Measurements from ENCODE around the gene GPR25. TPM values are rescaled to one million over a fixed set of nuclear protein-coding genes. Genes with fewer than 3 reads are reported as not detected.
A peak's percentile ranks its signal among the peaks of the same experiment; 100 is the strongest.
"Not testable (repeated sequence)": the region's sequence is repeated elsewhere in the genome, so short reads cannot be mapped to it uniquely, and the experiment has no call there.

GPR25 gene
- total RNA-seq, 1 donor from 2014 or later: not detected

DNA sequence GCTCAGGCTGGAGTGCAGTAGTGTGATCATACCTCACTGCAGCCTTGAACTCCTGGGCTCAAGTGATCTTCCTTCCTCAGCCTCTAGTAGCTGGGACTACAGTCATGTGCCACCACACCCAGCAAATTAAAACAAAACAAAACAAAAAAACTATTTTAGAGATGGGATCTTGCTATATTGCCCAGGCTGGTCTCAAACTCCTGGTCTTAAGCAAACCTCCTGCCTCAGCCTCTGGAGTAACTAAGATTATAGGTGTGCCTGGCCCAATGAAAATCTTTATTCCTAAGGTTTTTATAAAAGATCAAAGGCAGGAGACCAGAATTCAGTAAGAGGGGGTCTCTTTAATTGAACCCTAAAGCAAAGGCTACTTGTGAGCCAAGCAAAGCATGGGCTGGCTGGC lies 32.0 kb downstream of the GPR25 start:
- intact Hi-C loops (cut with DNase I): no loop called here
- DNase-seq (ENCODE audit: missing footprints) (no peak), ATAC-seq (no peak)

DNA sequence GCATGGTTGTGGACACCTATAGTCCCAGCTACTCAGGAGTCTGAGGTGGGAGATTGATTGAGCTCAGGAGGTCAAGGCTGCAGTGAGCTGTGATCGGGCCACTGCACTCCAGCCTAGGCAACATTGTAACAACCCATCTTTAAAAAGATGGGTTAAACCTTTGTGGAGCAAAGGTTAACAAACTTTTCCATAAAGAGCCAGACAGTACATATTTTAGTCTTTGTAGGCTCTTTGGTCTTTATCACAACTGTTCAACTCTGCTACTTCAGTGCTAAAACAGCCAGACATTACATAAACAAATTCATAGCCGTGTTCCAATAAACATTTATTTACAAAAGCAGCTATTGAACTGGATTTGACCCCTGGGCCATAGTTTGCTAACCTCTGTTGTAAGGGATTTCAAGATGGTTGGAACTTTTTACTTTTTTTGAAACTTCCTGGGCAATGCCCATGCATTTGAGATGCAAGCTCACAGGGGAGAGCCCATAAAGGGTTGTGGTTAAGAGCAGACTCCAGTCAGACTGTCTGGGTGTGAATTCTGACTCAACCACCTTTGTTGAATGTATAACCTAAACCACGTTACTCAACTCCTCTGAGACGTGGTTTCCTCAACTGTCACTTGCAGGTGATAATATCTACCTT lies 32.8 kb downstream of the GPR25 start:
- intact Hi-C loops (cut with DNase I): no loop called here
- no peak for DNase-seq (ENCODE audit: missing footprints)
- ATAC-seq: no peak

DNA sequence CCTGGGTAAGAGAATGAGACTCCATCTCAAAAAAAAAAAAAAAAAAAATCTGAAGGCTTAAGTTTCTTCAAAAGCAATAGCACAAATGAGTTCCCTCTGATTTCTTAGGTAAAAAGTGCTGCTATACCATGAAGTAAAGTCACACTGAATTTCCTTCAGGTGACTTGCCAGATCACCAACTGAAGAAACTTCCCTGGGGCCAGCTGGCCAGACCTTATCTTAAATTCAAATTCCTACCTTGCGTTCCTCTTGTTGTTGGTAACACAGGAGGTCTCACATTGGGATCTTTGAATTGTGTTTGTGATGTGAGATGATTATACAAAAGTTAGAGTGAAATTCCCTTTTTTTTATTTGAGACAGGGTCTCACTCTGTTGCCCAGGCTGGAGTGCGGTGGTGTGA lies 33.7 kb downstream of the GPR25 start:
- intact Hi-C loops (cut with DNase I): no loop called here
- ATAC-seq: no peak

DNA sequence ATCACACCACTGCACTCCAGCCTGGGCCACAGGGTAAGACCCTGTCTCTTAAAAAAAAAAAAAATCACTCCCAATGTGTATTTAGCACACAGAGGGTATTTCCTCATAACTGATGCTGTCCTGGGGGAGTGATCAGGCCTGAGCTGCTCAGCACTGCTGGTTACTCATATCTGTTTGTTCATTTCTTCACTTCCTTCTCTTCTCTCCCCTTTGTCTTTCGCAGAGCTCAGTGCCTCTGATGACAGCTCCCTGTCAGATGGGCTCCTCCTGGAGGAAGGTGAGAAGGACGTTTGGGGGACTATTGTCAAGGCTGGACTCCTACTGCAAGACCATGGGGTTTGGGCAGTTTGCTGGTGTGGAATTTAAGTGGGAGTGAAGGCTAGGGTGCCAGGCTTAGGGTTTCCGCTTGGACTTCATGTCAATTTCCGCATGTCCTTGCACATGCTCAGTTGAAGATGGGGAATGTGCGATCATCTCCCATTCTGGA lies 34.9 kb downstream of the GPR25 start:
- no peak for DNase-seq (ENCODE audit: missing footprints)
- intact Hi-C loops (cut with DNase I): no loop called here
- no peak for ATAC-seq

More for the DNA sequence above, 33.7 kb downstream of the GPR25 start:
- DNase-seq (ENCODE audit: missing footprints): no peak

DNA sequence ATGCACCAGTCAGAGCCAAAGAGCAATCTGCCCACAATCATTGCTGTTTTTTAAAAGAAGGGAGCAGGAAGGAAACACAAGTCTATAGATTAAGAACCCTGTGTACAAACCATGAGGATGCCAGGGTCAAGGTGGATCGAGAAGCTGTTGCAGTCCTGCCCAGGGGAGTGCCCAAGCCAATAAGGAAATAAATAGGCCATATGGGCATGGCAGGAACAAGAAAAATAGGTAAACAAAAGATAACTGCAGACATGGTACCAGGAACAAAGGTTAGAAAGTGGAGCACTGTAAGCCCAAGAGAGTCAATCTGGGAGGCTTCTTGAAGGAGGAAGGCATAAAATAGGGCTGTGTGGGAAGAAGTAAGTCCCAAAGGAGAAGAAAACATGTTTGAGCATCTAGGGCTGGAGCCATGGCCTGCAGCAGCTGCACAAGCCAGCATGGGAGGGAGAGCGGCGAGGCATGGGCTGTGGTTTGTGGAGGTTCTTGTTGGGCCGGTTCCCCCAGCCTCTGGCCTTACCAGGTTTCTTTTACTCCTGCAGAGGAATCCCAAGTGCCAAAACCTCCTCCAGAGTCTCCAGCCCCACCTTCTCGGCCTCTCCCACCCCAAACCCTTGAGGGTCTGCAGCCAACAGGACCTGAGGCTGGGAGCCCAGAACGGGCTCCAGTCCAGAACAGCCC lies 35.5 kb downstream of the GPR25 start:
- ATAC-seq (no peak), DNase-seq (ENCODE audit: missing footprints) (no peak)
- intact Hi-C loops (cut with DNase I): no loop called here

DNA sequence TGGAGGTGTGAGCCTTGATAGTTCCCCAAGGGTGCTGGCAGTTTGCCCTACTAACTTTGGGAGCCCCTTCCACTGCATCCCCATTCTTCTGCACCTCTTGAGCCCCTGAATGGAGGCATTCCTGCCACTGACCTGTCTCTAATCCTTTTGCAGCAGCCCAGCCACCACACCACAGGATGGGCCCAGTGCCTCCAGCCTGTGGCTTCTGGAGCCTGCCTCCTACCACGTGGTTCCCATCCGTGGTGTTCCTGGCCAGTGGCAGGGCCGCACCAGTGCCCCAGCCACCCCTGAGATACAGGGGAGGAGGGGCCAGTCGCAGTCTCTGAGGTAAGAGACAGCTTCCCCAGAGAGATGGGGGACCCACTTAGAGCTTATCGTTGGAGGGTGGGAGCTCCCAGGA lies 36.3 kb downstream of the GPR25 start:
- ATAC-seq: no peak
- no peak for DNase-seq (ENCODE audit: missing footprints)
- intact Hi-C loops (cut with DNase I): no loop called here

DNA sequence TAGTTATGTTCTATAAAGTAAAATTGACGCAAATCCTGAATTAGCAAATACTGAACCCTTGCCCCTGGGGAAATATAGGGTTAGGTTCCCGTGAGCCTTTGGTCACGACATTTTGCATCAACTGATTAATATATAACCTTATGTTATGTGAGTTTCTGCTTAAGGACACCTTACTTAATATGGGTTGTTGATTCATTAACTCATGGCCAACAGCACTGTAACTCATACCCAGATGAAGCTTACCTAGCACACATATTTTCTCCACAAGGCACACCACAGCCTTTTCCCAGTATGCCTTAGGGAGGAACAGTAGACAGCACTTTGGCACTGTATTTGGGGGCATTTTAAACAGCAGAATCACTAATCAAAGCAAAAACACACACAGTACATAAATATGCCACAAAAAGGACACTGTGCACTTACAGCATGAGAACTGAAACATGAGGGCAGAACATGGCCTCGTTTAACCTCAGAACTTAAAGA lies 37.0 kb downstream of the GPR25 start:
- intact Hi-C loops (cut with DNase I): no loop called here
- DNase-seq (ENCODE audit: missing footprints) (no peak), ATAC-seq (no peak)

DNA sequence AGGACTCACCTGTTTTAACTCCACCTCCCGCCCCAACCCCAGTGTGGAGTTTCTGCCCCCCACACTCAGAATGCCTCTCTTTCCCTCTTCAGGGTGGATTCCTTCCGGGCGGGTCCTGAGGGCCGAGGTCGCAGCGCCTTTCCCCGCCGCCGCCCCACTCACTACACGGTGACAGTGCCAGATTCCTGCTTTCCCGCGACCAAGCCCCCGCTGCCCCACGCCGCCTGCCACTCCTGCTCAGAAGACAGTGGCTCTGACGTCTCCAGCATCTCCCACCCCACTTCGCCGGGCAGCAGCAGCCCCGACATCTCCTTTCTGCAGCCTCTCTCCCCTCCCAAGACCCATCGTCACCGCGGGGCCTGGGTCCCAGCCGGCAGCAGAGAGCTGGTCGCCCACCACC lies 38.6 kb downstream of the GPR25 start:
- DNase-seq (ENCODE audit: missing footprints) (no peak), ATAC-seq (no peak)
- intact Hi-C loops (cut with DNase I): no loop called here

DNA sequence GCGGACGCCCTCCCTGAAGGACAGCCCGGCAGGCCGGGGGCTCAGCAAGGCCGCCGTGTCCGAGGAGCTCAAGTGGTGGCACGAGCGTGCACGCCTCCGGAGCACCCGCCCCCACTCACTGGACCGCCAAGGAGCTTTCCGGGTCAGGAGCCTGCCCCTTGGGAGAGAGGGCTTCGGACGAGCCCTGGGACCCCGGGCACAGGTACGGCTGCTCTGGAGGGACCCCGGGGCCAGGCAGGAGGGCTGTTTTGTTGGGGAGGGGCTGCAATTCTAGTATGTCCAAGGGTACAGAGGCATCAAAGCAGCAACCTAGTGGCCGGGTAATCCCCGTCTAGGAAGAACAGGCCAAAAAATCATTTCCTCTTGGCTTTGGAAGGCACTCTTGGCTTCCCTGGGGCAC lies 39.2 kb downstream of the GPR25 start:
- intact Hi-C loops (cut with DNase I); DNase-seq (ENCODE audit: missing footprints); ATAC-seq: not testable (repeated sequence)

DNA sequence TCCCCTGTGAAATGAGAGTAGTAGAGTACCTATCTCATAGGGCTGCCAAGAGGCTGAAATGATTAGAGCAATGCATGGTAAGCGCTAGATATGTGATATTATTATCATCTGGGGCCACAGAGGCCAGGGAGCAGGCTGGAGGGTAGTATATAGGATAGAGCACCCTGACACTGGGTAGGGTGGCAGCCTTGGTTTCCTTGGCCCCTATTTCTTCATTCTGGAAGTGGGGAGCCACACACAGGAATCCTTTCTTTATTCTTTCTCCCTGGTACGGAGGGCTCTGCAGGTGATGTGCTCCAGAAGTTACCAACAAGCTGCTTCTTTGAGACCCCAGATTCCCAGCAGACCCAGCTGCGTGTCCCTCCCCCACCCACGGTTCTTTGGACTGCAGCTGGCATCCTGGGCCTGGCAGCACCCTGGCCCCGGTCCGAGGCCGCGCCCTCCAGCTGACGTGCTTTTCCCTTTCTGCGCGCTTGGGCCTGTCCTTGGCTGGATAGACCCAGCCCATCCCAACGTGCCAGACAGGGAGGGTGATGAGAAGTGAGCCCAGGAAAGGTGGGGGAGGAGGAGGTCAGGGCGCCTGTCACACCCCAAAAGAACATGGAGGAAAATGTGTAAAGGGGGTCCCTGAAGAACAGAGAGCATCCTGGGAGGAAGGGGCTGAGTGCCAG lies 40.1 kb downstream of the GPR25 start:
- ATAC-seq: no peak
- intact Hi-C loops (cut with DNase I): no loop called here
- DNase-seq (ENCODE audit: missing footprints): no peak

DNA sequence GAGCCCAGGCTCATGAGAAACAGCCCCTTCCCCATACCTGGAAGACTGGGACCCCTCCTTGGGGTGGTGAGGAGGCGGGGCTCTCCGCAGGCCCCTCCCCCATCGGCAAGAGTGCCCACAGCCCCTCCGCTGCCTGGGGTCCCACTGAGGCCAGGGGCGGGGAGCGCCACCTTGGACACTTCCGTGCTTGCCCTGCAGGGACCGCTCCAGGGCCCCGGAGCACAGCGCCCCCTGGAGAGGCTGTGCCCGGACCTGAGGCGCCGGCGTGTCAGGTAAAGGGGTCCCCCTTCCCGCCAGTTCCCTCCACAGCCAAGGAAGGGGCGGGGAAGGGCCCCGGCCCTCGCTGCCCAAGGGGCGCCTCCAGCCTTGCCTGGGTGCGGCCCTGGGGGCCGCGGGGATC lies 43.4 kb downstream of the GPR25 start:
- intact Hi-C loops (cut with DNase I): no loop called here
- no peak for ATAC-seq
- no peak for DNase-seq (ENCODE audit: missing footprints)

DNA sequence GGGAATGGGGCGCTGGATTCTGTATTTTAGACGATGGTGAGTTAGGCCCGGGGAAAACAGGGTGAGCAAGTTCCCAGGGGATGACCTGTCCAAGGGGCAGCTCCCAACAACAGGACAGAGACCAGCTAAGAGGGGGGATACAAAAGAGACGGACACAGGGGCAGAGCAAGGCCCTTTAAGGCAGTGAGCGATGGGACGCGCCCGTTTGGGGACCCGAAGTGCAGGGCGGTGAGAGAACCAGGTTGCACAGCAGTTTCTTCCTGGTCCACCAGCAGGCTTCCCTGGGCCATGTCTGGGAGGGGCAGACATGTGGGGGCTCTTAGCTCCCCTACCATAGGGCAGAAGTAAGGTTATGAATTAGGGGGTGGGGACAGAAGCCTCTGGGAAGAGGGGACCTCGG lies 43.9 kb downstream of the GPR25 start:
- ATAC-seq (no peak), DNase-seq (ENCODE audit: missing footprints) (no peak)
- intact Hi-C loops (cut with DNase I): no loop called here

DNA sequence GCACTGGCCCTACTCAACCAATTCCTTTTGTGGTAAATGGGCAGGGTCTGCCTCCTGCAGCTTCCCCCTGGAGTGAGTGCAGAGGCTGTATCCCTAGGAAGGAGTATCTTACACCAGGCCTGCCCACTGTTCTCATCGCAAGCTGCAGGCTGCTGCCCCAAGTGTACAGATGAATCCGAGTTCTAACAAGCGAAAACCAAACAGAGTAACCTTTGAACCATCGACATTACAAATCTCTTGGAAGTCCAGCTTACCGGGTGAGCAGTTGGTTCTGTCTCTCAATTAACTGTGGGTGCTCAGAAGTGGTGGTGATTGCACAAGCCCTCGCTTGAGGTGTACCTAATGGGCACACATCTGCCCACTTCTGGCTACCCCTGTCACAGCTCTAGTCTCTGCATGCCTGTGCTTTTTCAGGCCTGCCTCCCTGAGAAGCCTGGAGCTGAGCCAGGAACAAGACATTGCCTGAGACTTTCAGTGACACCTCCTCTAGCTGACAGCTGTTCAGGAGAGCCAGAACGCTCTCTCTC lies 44.6 kb downstream of the GPR25 start:
- ATAC-seq (peak; percentile 85), DNase-seq (ENCODE audit: missing footprints) (no peak)
- intact Hi-C loops (cut with DNase I): no loop called here

DNA sequence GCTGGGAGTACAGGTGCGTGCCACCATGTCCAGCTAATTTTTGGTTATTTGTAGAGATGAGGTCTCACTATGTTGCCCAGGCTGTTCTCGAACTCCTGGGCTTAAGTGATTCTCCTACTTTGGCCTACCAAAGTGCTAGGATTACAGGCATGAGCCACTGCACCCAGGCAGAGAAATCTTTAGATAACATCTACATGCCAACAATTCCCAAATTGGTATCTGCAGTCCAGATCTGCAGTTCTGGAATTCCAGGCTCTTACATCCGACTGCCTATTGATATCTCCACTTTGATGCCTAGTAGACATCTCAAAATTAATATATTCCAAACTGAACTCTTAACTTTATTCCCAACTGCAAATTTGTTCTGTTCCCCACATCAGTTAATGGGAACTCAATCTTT lies 45.2 kb downstream of the GPR25 start:
- ATAC-seq (no peak), DNase-seq (ENCODE audit: missing footprints) (no peak)
- intact Hi-C loops (cut with DNase I): no loop called here

DNA sequence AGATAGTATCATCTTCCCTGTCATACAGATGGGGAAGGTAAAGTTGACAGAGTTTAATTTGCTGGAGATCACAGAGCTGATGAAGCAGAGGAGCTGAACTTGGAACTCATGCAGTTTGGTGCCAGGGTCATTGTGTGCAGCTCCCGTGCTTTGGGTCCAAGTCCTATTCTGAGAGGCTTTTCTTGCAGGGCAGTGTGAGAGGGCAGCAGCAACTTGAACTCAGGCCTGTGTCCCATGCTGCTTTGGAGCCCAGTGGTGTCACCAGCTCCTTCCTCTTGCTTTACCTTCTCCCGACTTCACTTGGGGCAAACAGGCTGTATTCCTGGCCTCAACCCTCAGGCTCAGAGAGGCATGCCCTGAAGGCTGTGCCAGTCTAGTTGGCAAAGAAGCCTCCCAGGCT lies 46.6 kb downstream of the GPR25 start:
- ATAC-seq: no peak
- intact Hi-C loops (cut with DNase I): no loop called here
- DNase-seq (ENCODE audit: missing footprints): no peak

DNA sequence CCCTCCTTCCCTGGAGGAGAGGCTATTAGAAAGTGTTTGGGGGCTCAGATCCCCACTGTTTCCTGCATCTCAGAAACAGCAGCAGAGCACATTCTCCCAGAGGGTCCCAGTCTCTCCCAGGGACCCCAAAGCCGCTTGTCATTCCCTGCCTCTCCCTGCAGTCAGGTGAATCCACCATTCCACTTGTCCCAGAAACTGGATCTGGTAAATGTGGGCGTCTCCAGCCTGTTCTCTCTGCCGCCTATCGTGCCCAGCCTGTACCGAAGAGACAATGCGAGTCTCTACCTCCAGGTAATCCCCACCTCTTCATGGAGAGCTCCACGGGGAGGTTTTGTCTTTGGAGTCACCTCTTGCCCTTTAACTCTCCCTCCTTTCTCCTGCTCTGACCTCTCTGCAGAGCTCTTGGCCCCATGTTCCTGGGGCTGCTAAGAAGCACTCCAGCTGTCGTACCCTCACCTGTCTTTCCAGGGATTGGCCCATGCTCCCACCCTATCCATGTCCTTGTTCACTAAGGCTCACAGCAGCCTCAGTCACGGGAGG lies 48.9 kb downstream of the GPR25 start:
- DNase-seq (ENCODE audit: missing footprints): no peak
- ATAC-seq: no peak
- intact Hi-C loops (cut with DNase I): no loop called here

DNA sequence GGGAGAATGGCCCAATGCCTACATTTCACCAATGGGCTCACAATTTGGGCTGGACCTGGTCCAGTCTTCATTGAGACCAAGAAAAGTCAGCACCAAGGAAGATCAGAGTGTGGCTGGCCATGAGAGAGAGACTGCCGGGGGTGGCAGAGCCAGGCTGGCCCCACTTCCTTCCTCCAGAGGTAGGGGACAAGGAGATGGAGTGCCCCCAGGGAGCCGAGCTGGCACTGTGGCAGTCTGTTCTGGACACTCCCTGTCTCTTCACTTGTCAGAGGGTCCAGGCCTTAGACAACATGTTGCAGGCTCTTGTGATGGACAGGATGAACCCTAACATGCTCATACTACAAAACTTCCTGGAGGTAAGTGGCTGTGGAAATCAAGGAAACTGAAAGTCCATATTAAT lies 49.6 kb downstream of the GPR25 start:
- DNase-seq (ENCODE audit: missing footprints) (no peak), ATAC-seq (no peak)
- intact Hi-C loops (cut with DNase I): no loop called here

DNA sequence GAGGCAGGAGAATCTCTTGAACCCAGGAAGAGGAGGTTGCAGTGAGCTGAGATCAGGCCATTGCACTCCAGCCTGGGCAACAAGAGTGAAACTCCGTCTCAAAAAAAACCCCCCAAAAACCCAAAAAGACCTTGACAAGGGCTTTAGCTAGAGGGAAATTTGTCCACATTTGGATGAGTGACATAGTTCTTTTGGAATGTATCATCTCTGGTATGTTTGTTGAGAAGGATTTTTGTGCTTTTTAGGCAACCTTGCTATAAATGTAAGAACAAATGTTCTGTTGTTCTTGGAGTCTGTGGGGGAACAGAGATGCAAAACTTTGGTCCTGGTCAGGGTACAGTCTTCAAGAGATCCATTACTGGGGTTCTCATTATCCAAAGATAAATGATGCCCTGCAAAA lies 50.8 kb downstream of the GPR25 start:
- DNase-seq (ENCODE audit: missing footprints) (no peak), ATAC-seq (no peak)
- intact Hi-C loops (cut with DNase I): no loop called here

Measured in Right ventricle myocardium inferior (tissue), 1 donor.